ENCODE data around the gene SLC7A9.
"Not testable (repeated sequence)": the region's sequence is repeated elsewhere in the genome, so short reads cannot be mapped to it uniquely, and the experiment has no call there.

Gene SLC7A9

DNA sequence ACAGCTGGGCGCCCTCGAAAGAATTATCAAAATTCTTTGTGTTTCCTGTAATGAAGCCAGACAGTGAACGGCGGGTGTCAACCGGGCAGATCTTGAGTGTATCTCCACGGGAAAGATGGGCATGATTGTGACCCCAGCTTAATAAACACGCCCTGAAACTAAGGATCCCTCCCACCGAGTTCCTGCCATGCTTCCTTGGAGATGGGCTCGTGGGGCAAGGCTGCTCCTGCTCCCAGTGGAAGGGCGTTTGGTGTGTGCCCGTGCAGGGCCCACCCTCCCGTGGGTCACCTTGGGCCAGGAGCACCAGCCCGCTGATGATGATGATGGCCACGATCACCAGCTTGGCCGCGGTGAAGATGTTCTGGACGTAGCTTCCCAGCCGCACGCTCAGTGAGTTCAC is 7.4 kb downstream of the SLC7A9 start:
- TF ChIP-seq, protein P1, sequence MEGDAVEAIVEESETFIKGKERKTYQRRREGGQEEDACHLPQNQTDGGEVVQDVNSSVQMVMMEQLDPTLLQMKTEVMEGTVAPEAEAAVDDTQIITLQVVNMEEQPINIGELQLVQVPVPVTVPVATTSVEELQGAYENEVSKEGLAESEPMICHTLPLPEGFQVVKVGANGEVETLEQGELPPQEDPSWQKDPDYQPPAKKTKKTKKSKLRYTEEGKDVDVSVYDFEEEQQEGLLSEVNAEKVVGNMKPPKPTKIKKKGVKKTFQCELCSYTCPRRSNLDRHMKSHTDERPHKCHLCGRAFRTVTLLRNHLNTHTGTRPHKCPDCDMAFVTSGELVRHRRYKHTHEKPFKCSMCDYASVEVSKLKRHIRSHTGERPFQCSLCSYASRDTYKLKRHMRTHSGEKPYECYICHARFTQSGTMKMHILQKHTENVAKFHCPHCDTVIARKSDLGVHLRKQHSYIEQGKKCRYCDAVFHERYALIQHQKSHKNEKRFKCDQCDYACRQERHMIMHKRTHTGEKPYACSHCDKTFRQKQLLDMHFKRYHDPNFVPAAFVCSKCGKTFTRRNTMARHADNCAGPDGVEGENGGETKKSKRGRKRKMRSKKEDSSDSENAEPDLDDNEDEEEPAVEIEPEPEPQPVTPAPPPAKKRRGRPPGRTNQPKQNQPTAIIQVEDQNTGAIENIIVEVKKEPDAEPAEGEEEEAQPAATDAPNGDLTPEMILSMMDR (IDR thresholded peaks at IDR 0.05; ENCODE audit: low read depth, low read length, missing control alignments) = no peak
- H3K27me3 ChIP-seq (replicated peaks) = no peaks in the 10 kb centered on the region
- no peaks in the 10 kb centered on the region for H3K36me3 ChIP-seq (replicated peaks)
- in situ Hi-C loops (cut with HindIII; ENCODE audit: low pct_ligation_motif_present, low sequenced_read_pairs) = no loop called here
- no peak for DNase-seq
- no peak overlapping the region for H3K4me3 ChIP-seq (ENCODE audit: low read depth, low read length)
- H3K27ac ChIP-seq = no peak overlapping the region

DNA sequence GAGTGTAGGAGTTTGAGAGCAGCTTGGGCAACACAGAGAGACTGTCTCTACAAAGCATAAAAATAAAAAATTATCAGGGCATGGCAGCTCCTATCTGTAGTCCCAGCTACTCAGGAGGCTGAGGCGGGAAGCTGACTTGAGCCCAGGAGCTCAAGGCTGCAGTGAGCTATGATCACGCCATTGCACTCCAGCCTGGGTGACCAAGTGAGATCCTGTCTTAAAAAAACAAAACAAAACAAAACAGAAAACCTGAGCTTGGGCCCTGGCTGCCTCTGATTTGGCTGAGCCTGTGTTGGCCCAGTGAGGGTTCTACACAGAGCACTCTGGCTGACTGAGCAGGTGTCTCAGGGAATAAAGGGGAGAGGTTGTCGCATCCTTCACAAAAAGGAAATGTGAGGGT is 8.0 kb downstream of the SLC7A9 start:
- TF ChIP-seq, protein P1 (IDR thresholded peaks at IDR 0.05; ENCODE audit: low read depth, low read length, missing control alignments) = no peak
- H3K27me3 ChIP-seq (replicated peaks) = no peaks in the 10 kb centered on the region
- no peak for DNase-seq
- H3K36me3 ChIP-seq (replicated peaks) = no peaks in the 10 kb centered on the region
- no peak overlapping the region for H3K27ac ChIP-seq
- no peak overlapping the region for H3K4me3 ChIP-seq (ENCODE audit: low read depth, low read length)
- in situ Hi-C loops (cut with HindIII; ENCODE audit: low pct_ligation_motif_present, low sequenced_read_pairs) = no loop called here

DNA sequence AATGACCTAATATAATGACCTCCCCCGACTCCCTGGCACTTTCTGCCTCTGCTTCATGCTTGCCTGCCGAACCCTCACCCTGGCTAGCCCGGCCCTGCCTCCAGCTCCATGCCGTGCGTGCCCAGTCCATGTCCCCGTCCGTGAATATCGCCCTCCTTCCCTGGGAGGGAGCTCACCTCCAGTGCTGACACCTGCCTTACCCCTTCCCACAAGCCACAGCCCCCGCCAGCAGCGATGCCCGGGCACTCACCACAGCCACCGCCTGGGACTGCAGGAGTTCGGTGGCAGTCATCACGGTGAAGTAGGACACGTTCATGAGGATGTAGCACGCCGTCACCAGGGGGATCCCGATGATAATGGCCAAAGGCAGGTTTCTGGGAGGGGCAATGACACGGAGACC is 10.0 kb downstream of the SLC7A9 start:
- TF ChIP-seq, protein P1 (IDR thresholded peaks at IDR 0.05; ENCODE audit: low read depth, low read length, missing control alignments) = no peak
- no peak for DNase-seq
- Histone ChIP-seq H3K4me3 (ENCODE audit: low read depth, low read length) (no peak overlapping the region), H3K36me3 (replicated peaks) (no peaks in the 10 kb centered on the region), H3K27ac (no peak overlapping the region), H3K27me3 (replicated peaks) (no peaks in the 10 kb centered on the region)
- in situ Hi-C loops (cut with HindIII; ENCODE audit: low pct_ligation_motif_present, low sequenced_read_pairs) = no loop called here

DNA sequence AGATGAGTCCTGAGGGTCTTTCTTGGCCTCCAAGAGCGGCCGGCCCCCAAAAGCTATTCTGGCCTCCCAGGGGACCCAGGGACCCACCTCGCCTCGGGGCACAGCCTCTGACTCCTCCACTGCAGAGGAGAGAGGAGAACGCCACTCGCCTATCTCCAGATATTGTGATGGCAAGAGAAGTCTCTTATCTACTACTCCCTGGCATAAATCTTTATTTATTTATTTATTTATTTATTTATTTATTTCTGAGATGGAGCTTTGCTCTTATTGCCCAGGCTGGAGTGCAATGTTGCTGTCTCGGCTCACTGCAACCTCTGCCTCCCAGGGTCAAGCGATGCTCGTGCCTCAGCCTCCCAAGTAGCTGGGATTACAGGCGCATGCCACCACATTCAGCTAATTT is 11.0 kb downstream of the SLC7A9 start:
- no peak overlapping the region for H3K27ac ChIP-seq
- in situ Hi-C loops (cut with HindIII; ENCODE audit: low pct_ligation_motif_present, low sequenced_read_pairs) = no loop called here
- TF ChIP-seq, protein P1 (IDR thresholded peaks at IDR 0.05; ENCODE audit: low read depth, low read length, missing control alignments) = no peak
- H3K27me3 ChIP-seq (replicated peaks) = no peaks in the 10 kb centered on the region
- DNase-seq = no peak
- no peaks in the 10 kb centered on the region for H3K36me3 ChIP-seq (replicated peaks)
- no peak overlapping the region for H3K4me3 ChIP-seq (ENCODE audit: low read depth, low read length)

DNA sequence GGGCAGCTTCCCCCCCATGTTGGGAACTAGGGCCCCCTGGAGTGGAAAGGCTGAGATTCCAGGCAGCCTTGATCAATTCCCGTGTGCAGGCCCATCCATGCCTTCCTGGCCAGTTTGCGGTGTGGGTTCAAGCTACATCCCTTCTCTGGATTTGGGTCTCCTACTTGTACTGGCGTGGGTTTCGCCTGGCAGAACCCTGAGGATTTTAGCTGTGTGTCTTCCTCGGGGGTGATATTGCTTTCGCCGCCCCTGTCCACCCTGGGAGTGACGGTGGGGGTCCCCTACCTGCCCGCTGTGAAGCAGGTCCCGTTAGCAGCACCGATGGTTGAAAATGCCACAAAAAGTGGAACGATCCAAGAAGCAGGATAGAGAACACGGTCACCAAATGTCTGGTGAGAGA is 11.4 kb downstream of the SLC7A9 start:
- no peaks in the 10 kb centered on the region for H3K27me3 ChIP-seq (replicated peaks)
- no peak overlapping the region for H3K27ac ChIP-seq
- in situ Hi-C loops (cut with HindIII; ENCODE audit: low pct_ligation_motif_present, low sequenced_read_pairs) = no loop called here
- H3K36me3 ChIP-seq (replicated peaks) = no peaks in the 10 kb centered on the region
- no peak overlapping the region for H3K4me3 ChIP-seq (ENCODE audit: low read depth, low read length)
- DNase-seq = no peak
- TF ChIP-seq, protein P1 (IDR thresholded peaks at IDR 0.05; ENCODE audit: low read depth, low read length, missing control alignments) = no peak

DNA sequence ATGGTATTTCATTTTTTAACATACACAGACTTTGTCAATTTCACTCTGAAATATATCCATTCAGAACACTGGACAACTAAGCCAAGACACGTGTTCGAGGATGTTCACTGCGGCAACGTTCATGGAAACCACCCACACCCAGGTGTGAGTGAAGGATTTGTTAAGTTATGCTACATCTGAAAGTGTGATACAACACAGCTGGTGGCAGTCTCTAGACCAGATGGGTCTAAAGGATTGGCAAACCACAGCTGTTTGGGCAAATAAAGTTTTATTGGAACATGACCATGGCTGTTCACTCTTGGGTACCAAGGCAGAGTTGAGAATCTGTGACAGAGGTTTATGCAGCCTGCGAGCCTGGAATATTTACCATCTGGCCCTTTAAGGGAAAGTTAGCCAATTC is 12.0 kb downstream of the SLC7A9 start:
- no peak for DNase-seq
- TF ChIP-seq, protein P1 (IDR thresholded peaks at IDR 0.05; ENCODE audit: low read depth, low read length, missing control alignments) = no peak

DNA sequence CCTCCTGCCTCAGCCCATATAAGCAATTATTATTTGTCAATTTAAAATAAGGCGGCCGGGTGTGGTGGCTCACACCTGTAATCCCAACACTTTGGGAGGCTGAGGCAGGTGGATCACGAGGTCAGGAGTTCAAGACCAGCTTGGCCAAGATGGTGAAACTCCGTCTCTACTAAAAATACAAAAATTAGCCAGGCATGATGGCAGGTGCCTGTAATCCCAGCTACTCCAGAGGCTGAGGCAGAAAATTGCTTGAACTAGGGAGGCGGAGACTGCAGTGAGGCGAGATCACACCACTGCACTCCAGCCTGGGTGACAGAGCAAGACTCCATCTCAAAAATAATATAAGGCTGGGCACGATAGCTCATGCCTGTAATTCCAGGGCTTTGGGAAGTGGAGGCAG is 12.7 kb downstream of the SLC7A9 start:
- H3K27me3 ChIP-seq (replicated peaks); H3K27ac ChIP-seq; in situ Hi-C loops (cut with HindIII; ENCODE audit: low pct_ligation_motif_present, low sequenced_read_pairs); H3K36me3 ChIP-seq (replicated peaks); DNase-seq; H3K4me3 ChIP-seq (ENCODE audit: low read depth, low read length): not testable (repeated sequence)

More for the DNA sequence above, 12.0 kb downstream of the SLC7A9 start:
- no peaks in the 10 kb centered on the region for H3K27me3 ChIP-seq (replicated peaks)
- H3K4me3 ChIP-seq (ENCODE audit: low read depth, low read length) = no peak overlapping the region
- H3K36me3 ChIP-seq (replicated peaks) = no peaks in the 10 kb centered on the region
- H3K27ac ChIP-seq = no peak overlapping the region
- in situ Hi-C loops (cut with HindIII; ENCODE audit: low pct_ligation_motif_present, low sequenced_read_pairs) = no loop called here

Data from brain microvascular endothelial cell (primary cell).